Stimulated activated CD4-positive, alpha-beta T cell treated with anti-CD3 and anti-CD28 coated beads, Interleukin-2, amount 100 ng/mL, for 4 hours (primary cell): ENCODE measurements around the gene LINGO3.

Source experiments
- DNase-seq: peaks from one replicate; pipeline ENCODE4 v3.0.0-alpha.2; 2020; ENCODE audit warnings: low read depth

Gene LINGO3

GRCh38 chr19:2305452-2306280 lies 2.3 kb downstream of the LINGO3 start:
- no peak for DNase-seq

GRCh38 chr19:2303211-2303798 lies 4.6 kb downstream of the LINGO3 start:
- no peak for DNase-seq

- DNase-seq: no peak
Measured at GRCh38 chr19:2302319-2303210, 5.4 kb downstream of the LINGO3 start.

- DNase-seq: no peak
Measured at GRCh38 chr19:2300533-2300932, 7.4 kb downstream of the LINGO3 start.

GRCh38 chr19:2296141-2296540 lies 11.8 kb downstream of the LINGO3 start:
- no peak for DNase-seq

GRCh38 chr19:2294687-2295335 lies 13.1 kb downstream of the LINGO3 start:
- no peak for DNase-seq

GRCh38 chr19:2291185-2291751 lies 16.7 kb downstream of the LINGO3 start:
- no peak for DNase-seq

GRCh38 chr19:2290441-2291184 lies 17.3 kb downstream of the LINGO3 start:
- no peak for DNase-seq

- DNase-seq: no peak
Measured at GRCh38 chr19:2289714-2290435, 18.1 kb downstream of the LINGO3 start.

GRCh38 chr19:2288818-2289713 lies 18.9 kb downstream of the LINGO3 start:
- DNase-seq: no peak

- DNase-seq: no peak
Measured at GRCh38 chr19:2288338-2288817, 19.6 kb downstream of the LINGO3 start.

GRCh38 chr19:2287585-2288337 lies 20.2 kb downstream of the LINGO3 start:
- DNase-seq: no peak

- DNase-seq: no peak
Measured at GRCh38 chr19:2286402-2287140, 21.4 kb downstream of the LINGO3 start.

GRCh38 chr19:2283835-2284507 lies 24.0 kb downstream of the LINGO3 start:
- DNase-seq: no peak

- DNase-seq: no peak
Measured at GRCh38 chr19:2282862-2283237, 25.1 kb downstream of the LINGO3 start.

- no peak for DNase-seq
Measured at GRCh38 chr19:2282062-2282861, 25.7 kb downstream of the LINGO3 start, which contains the start of gene PEAK3. Gene PEAK3, minus strand, starts transcription at chr19:2282175. Its CDS starts 1,244 bp downstream, at chr19:2280931.
